ENCODE measurements around the gene TBX5. TPM values are rescaled to one million over a fixed set of nuclear protein-coding genes. Genes with fewer than 3 reads are reported as not detected.

TBX5 gene
- total RNA-seq, 1 donor from 2014 or later = not detected

GRCh38 chr12:114404926-114405518, 922 bp downstream of the TBX5 start:
- no peak for DNase-seq (ENCODE audit: low read depth)

DNA sequence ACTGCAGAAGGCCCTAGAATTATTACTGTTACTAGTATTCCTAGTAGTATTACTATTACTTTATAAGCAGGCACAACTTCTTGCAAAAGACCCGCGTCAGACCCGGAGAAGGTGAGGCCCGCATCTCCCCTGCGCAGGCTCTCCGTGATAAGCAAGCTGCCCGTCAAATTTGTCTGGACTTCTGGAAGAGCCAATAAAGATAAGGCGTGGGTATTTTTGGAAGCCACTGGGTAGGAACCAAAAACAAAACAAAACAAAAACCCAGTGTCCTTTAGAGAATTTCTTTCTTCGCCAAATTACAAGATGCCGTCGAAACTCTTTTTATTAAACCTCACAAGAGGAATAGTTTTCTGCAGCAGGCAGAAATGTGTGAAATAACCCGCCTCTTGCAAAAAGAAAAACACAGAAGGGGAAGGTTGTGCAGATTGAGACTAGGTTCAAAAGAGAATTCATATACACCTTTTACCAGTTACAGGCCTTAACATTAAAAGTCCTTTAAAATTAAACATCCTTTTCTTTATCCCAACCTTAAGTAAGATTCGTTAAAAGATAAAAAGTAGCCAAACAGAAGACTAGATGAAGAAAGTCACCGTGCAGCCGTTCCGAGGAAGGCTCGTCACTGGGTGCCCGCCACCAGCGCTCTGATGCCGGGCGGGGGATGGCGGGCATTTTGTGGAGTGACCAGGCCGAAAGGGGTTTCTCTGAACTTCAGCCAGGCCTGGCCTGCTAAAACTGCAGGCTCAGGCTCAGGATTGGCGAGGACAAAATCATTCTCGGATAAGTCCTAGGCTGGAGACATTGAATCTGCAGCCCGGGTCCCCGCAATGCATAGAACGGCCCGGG, 1.6 kb downstream of the TBX5 start:
- DNase-seq (ENCODE audit: low read depth) = no peak

DNA sequence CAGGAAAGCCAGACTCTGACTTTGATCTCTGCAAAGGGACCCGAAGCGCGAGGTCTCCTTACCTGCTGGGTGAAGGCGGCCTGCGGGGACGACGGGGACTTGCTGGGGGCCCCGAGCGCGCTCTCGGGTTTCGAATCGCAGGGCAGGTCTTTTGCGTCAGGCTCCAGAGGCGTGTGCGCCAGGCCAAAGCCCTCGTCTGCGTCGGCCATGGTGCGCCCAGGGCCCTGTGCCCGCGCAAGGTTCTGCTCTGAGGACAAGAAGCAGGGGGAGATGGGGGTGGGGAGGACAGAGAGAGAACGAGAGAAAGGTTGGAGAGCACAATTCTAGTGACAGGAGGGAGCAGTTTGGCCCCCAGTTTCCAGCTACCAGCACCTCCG, 2.3 kb downstream of the TBX5 start:
- DNase-seq (ENCODE audit: low read depth) = no peak

DNA sequence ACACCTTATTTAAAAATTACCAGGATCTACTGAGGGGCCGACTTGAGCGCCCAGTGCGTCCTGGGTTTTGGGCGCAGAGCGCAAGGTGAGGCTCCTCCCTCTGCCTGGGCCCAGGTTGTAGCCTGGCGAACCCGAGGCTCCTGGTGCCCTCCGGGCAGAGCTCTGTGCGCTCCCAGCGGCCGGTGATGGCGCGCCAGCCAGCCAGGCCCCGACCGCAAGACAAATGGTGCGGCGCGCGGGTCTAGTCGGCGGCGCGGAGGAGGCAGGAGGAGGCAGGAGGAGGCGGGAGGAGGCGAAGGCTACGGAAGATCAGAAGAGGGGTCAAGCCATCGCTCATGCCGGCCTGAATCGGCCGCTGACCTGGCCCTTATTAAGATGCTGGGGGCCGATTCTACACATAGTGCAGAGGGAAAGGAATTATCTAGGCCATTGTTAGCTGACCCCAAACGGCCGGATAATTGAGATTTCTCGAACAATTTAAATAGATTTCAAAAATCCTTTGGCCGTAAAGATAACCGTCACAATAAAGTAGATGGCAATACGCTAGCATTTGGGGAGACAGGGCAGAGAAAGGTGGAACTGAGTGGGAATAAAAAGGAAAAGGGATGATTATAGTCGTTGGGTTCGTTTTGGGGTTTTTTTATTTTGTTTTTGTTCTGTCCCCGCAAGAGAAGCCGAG, 2.8 kb downstream of the TBX5 start:
- DNase-seq (ENCODE audit: low read depth) = no peak

GRCh38 chr12:114402084-114402717, 3.7 kb downstream of the TBX5 start:
- no peak for DNase-seq (ENCODE audit: low read depth)

- no peak for DNase-seq (ENCODE audit: low read depth)
Observed at GRCh38 chr12:114401328-114402083, 4.4 kb downstream of the TBX5 start.

GRCh38 chr12:114400925-114401324, 5.0 kb downstream of the TBX5 start:
- DNase-seq (ENCODE audit: low read depth) = no peak

GRCh38 chr12:114400361-114400811, 5.6 kb downstream of the TBX5 start:
- no peak for DNase-seq (ENCODE audit: low read depth)

- no peak for DNase-seq (ENCODE audit: low read depth)
Observed at GRCh38 chr12:114399664-114400211, 6.2 kb downstream of the TBX5 start.

DNA sequence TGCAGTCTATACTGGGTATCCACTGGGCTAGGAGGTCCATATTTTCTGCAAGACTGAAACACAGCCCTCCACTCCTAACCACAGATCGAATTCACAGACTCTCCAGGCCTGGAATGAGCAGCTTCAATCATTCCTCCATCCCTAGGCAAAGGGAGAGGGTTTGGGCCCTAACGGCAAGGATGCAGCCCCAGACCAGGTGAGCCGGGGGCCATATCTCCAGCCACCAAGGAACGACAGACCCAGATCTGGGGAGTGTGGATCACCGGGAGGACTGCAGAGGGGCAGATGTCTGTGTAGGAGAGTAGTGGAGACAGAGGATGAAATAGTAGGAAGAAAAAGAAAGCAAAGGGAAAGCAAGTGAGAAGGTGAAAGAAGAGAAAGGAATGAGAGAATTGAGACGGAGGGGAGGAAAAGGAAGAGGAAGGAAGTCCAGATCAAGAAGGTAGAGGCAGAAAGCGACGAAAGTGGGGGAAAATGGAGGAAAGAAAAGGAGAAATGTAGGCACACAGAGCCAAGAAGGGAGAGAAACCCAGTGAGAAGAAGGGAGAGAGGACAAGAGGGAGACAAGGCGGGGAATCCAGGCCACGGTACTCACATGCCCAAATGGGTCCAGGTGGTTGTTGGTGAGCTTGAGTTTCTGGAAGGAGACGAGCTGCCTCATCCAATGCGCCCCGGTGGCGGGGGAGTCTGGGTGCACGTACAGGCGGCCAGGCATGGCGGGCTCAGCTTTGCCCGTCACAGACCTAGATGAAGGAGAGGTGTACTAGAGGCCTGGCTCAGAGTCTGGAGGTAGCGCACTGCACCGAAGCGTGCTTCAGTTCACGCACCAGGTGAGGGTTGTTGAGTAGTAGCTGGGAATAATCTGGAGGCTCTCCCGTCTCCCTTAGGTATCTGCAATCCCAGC, 7.7 kb downstream of the TBX5 start:
- no peak for DNase-seq (ENCODE audit: low read depth)

GRCh38 chr12:114396869-114397719, 8.8 kb downstream of the TBX5 start:
- no peak for DNase-seq (ENCODE audit: low read depth)

DNA sequence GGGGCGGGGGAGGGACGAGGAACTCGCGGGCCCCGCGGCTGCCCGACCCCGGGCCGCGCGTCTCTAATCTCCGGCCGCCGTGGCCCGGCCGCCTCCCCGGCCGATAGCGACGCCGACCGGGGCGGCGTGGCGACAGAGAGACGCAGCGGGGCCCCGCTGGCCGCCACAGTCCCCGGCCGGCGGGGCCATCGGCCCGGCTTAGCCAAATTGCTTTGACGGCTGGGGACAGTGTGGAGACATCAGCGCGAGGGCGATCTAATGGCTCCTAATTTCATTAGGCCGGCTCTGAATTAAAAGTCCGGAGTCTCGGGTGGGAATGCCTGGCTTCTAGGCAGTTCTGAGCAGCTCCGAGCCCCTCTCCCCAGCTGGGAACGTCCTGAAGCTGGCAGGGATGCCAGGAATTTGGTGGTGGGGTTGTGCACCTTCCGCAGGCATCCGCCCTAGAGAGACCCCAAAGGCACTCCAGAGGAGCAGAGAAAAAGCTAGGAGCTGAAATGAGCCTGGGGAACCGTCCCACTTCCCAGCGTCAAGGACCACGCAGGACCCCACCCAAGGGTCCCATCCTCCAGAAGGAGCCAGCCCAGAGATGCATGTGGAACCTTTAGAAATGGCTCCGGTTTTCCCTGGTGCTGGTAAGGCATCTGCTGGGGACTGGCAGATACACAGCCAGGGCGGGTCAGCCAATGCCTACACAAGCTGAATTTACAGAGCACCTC, 9.6 kb downstream of the TBX5 start:
- no peak for DNase-seq (ENCODE audit: low read depth)

DNA sequence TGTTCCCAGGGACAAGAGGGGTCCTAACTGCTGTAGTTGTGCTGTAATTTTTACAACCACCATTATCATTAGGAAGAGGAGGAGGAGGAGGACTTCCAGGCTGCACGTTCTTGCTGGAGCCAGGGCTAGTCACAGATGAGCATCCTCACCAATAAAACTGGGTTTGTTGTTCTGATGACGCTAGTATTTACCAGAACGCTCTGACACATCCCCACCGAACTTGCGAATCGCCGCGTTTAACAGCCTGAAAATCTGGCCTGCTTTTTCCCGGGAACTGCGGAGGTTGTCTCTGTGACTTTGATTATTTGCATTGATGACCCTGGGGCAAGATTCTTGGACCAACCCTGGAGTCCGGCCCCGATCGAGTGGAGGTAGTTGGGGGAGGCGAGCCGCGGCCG, 10.2 kb downstream of the TBX5 start:
- no peak for DNase-seq (ENCODE audit: low read depth)

DNA sequence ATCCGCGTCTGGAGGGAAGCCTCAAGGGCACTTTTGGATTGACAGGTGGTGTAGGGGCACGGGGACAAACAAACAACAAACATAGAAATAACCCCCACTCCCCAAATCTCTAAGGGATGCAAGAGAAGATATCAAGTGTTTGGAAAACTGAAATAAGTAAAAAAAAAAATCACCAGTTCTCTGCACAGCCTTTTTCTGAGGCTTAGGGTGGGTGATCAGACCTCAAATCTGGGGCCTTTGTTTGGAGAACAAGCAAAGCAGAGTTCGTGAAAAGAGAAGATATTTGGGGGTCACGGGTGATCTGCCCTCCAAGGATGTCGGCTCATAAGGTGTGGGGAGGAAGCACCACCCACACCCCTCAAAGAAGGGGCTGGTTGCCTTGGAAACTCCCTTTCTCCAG, 10.7 kb downstream of the TBX5 start:
- DNase-seq (ENCODE audit: low read depth) = no peak

DNA sequence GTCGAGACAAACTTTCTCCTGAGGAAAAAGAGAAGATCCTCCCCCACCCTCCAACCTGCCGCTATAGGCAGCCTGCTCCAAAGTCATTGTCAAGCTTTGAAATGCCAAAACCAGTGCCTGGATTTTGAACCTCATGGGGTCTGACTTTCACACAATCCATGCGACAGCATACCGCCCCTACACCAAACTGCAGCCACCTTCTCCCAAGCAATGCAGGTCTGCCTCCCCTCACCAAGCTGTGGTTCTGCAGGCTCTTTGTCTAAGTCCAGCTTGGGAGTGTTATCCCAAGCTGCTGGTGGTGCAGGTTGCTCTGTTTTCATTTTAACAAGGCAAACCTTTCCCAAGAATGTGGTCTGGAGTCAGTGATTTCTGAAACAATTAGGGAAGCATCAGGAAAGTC, 12.4 kb downstream of the TBX5 start:
- no peak for DNase-seq (ENCODE audit: low read depth)

- no peak for DNase-seq (ENCODE audit: low read depth)
Observed at GRCh38 chr12:114392909-114393308, 13.0 kb downstream of the TBX5 start.

DNA sequence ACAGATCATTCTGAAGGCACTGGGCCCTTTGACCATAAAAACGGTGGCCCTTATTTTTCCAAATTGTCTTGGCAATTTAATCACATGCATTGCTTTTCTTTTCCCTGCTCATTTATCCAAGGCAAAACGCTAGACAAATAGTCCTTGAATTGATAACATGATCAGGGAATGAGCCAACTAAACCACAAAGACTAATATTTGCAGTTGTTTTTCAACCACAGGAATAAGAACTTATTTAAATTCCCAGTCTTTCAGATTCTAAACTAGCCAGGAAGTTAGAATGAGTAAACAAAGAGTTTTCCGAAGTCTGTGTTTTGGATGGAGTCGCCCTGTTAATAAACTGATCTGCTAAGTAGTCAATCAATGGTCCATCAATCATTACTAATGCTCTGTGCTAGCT, 14.9 kb downstream of the TBX5 start:
- DNase-seq (ENCODE audit: low read depth) = no peak

GRCh38 chr12:114384739-114385138, 21.2 kb downstream of the TBX5 start:
- no peak for DNase-seq (ENCODE audit: low read depth)

- DNase-seq (ENCODE audit: low read depth) = no peak
Observed at GRCh38 chr12:114381177-114381576, 24.8 kb downstream of the TBX5 start.

All from renal cortical epithelial cell (primary cell).